HepG2 (cell line): ENCODE data around the gene CTRB2. TPM values are rescaled to one million over a fixed set of nuclear protein-coding genes. Genes with fewer than 3 reads are reported as not detected.

Source experiments
- AHR ChIP-seq: IDR thresholded peaks from 2 replicates; pipeline ENCODE4 v1.6.1; 2018; ENCODE audit warnings: missing genetic modification reagents, missing compliant biosample characterization
- CBFB ChIP-seq: sonication (generic); formaldehyde crosslinking; IDR thresholded peaks from 2 replicates; pipeline ENCODE4 v1.4.0; 2020; ENCODE audit warnings: missing genetic modification reagents
- HDAC2 ChIP-seq: sonication (generic); formaldehyde crosslinking; IDR thresholded peaks from 2 replicates; pipeline ENCODE4 v1.4.0; 2020; ENCODE audit warnings: missing genetic modification reagents
- HMG20A ChIP-seq: IDR thresholded peaks from 2 replicates; pipeline ENCODE4 v1.6.1; 2016; ENCODE audit warnings: borderline replicate concordance
- IRX3 ChIP-seq: sonication (generic); formaldehyde crosslinking; IDR thresholded peaks from 2 replicates; pipeline ENCODE4 v1.8.1; 2023; ENCODE audit warnings: mild to moderate bottlenecking, low read depth, missing genetic modification reagents, borderline replicate concordance
- MEIS1 ChIP-seq: sonication (generic); formaldehyde crosslinking; IDR thresholded peaks from 2 replicates; pipeline ENCODE4 v1.9.0; 2021; ENCODE audit warnings: mild to moderate bottlenecking, missing genetic modification reagents, moderate library complexity, borderline replicate concordance
- MLLT10 ChIP-seq: sonication (generic); formaldehyde crosslinking; IDR thresholded peaks from 2 replicates; pipeline ENCODE4 v1.4.0; 2020; ENCODE audit warnings: missing genetic modification reagents
- NFATC3 ChIP-seq: sonication (generic); formaldehyde crosslinking; IDR thresholded peaks from 2 replicates; pipeline ENCODE4 v1.5.1; 2020; ENCODE audit warnings: mild to moderate bottlenecking, missing genetic modification reagents
- NFYB ChIP-seq: sonication (generic); formaldehyde crosslinking; IDR thresholded peaks from 2 replicates; pipeline ENCODE4 v1.4.0; 2020; ENCODE audit warnings: missing genetic modification reagents
- NPAS2 ChIP-seq: sonication (generic); formaldehyde crosslinking; IDR thresholded peaks from 2 replicates; pipeline ENCODE4 v1.8.0; 2022; ENCODE audit warnings: mild to moderate bottlenecking, missing genetic modification reagents, borderline replicate concordance
- NR1H2 ChIP-seq: sonication (generic); formaldehyde crosslinking; IDR thresholded peaks from 2 replicates; pipeline ENCODE4 v1.8.1; 2022; ENCODE audit warnings: low read depth, missing genetic modification reagents, borderline replicate concordance
- ONECUT2 ChIP-seq: sonication (generic); formaldehyde crosslinking; IDR thresholded peaks from 2 replicates; pipeline ENCODE4 v1.4.0; 2020; ENCODE audit warnings: missing genetic modification reagents
- RFX3 ChIP-seq: IDR thresholded peaks from 2 replicates; pipeline ENCODE4 v1.6.1; 2016; ENCODE audit warnings: missing biosample characterization, missing genetic modification reagents
- SAFB2 ChIP-seq: sonication (generic); formaldehyde crosslinking; IDR thresholded peaks from 2 replicates; pipeline ENCODE4 v1.5.1; 2020; ENCODE audit warnings: missing genetic modification reagents, low read depth, mild to moderate bottlenecking, borderline replicate concordance
- TAF1 ChIP-seq: sonication (generic); formaldehyde crosslinking; IDR thresholded peaks from 2 replicates; pipeline ENCODE4 v1.4.0; 2020; ENCODE audit warnings: missing genetic modification reagents
- ZFYVE20 ChIP-seq: sonication (generic); formaldehyde crosslinking; IDR thresholded peaks from 2 replicates; pipeline ENCODE4 v1.8.0; 2023; ENCODE audit warnings: low read depth, mild to moderate bottlenecking, moderate library complexity, missing genetic modification reagents, borderline replicate concordance
- ZNF121 ChIP-seq: sonication (generic); formaldehyde crosslinking; IDR thresholded peaks from 2 replicates; pipeline ENCODE4 v1.5.0; 2020; ENCODE audit warnings: mild to moderate bottlenecking, missing genetic modification reagents
- ZNF143 ChIP-seq: sonication (generic); formaldehyde crosslinking; IDR thresholded peaks from 2 replicates; pipeline ENCODE4 v1.4.0; 2020; ENCODE audit warnings: missing genetic modification reagents
- ZNF556 ChIP-seq: sonication (generic); formaldehyde crosslinking; IDR thresholded peaks from 2 replicates; pipeline ENCODE4 v1.4.0; 2020; ENCODE audit warnings: mild to moderate bottlenecking, missing genetic modification reagents, borderline replicate concordance
- ZNF777 ChIP-seq: sonication (generic); formaldehyde crosslinking; IDR thresholded peaks from 2 replicates; pipeline ENCODE4 v1.4.0; 2020; ENCODE audit warnings: missing genetic modification reagents
- polyA plus RNA-seq, 8 experiments: library from polyadenylated mRNA; depleted of rRNA in 3 of 8; stranded (reverse) in 7 of 8; unstranded in 1 of 8; fragments of >200 nt; fragmentation: Illumina TruSeq in 4 of 8; extraction: Trizol in 4 of 8; gene quantifications; 2 replicates each; pipeline versions ENCODE4 v1.2.1 to v1.2.3, GENCODE V29; 2011 to 2016; ENCODE audit warnings: low read depth in 4 of 8, missing spikeins in 1 of 8, mixed read lengths in 1 of 8; ENCODE audit not compliant: insufficient read depth in 1 of 8
- total RNA-seq, 5 experiments: library from RNA; depleted of rRNA; stranded (reverse); fragments of >200 nt; fragmentation: Illumina TruSeq; extraction: Trizol; gene quantifications; 2 replicates each; pipeline ENCODE4 v1.2.3, GENCODE V29; 2016; ENCODE audit warnings: low read depth in 1 of 5
- TF ChIP-seq, protein P1 (sequence below), 2 experiments: fragments of 450-650 bp in 1 of 2; sonication (generic) in 1 of 2; formaldehyde crosslinking; IDR thresholded peaks; 2 replicates each; pipeline versions ENCODE4 v1.5.0 to v1.8.0; 2020 to 2022; ENCODE audit warnings: mild to moderate bottlenecking in 1 of 2, missing genetic modification reagents in 1 of 2
- TF ChIP-seq, protein P2 (sequence below): sonication (generic); formaldehyde crosslinking; IDR thresholded peaks from 2 replicates; pipeline ENCODE4 v1.4.0; 2020; ENCODE audit warnings: mild to moderate bottlenecking, missing genetic modification reagents
- TF ChIP-seq, protein P3 (sequence below), 2 experiments: IDR thresholded peaks; 2 replicates each; pipeline ENCODE4 v1.6.1; 2011 to 2012; ENCODE audit warnings: low read length in 2 of 2, borderline replicate concordance in 1 of 2, low read depth in 1 of 2, mild to moderate bottlenecking in 1 of 2, moderate library complexity in 1 of 2
- TF ChIP-seq, protein P4 (sequence below): conservative IDR thresholded peaks from 2 replicates; pipeline ENCODE4 v1.6.1; 2018; ENCODE audit warnings: missing genetic modification reagents

The CTRB2 gene
- total and polyA plus RNA-seq, 2 of the 13 experiments (the other 11 are each of a cell fraction or from before 2014, with no cell fraction given): 0.13 TPM; not detected in 1

DNA sequence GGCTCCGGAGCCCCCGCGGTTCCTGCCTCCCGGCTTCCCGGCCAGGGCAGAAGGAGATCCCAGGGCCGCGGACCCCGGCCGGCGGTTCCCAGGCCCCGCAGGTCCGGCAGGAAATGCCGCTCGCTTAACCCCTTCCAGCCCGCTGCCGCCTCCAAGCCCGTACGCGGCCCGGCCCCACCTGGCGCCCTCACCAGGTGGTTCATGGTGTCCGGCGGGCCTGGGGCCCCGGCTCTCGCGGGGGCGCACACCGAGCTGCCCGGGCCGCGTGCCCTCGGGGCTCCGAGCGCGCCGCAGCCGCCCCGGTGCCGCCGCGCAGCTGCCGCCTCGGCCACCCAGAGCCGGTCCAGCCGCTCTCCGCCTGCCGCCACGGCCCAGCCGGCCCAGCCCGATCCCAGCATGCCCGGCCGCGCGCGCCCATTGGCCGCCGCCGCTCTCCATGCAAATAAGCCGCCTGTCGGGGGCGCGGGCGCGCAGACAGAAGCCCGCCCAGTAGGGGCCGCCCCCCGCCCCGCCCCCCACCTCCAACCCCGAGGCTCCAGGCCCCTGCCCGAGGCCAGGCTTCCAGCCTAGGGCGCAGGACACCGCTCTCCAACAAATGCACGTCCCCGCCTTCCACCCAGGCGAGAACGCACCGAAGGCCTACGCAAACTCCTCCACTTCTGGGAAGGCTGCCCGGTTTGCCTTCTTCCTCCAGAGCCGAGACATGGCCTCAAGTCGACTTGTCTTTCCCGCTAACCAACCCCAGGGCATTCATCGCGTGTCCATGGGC lies 44.5 kb upstream of the CTRB2 start, which contains the start of gene BCAR1 (continued):
- TF ChIP-seq, protein P1, sequence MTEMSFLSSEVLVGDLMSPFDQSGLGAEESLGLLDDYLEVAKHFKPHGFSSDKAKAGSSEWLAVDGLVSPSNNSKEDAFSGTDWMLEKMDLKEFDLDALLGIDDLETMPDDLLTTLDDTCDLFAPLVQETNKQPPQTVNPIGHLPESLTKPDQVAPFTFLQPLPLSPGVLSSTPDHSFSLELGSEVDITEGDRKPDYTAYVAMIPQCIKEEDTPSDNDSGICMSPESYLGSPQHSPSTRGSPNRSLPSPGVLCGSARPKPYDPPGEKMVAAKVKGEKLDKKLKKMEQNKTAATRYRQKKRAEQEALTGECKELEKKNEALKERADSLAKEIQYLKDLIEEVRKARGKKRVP (CRISPR knock-in tag; IDR thresholded peaks at IDR 0.05): no peak
- TF ChIP-seq HDAC2 (CRISPR knock-in tag) (peak; percentile 61; the same call in 1 of the 2 replicates), MLLT10 (CRISPR knock-in tag) (no peak), NFATC3 (CRISPR knock-in tag) (no peak), IRX3 (CRISPR knock-in tag) (peak; percentile 57), NFYB (CRISPR knock-in tag) (peak; percentile 75), ZNF121 (CRISPR knock-in tag) (peak; percentile 32; the same call in 1 of the 2 replicates), NR1H2 (no peak), ZNF143 (CRISPR knock-in tag) (peak; percentile 72; the same call in 1 of the 2 replicates), NPAS2 (CRISPR knock-in tag) (no peak), SAFB2 (CRISPR knock-in tag) (peak; percentile 4; the same call in 1 of the 2 replicates), ONECUT2 (CRISPR knock-in tag) (0 out of 2 replicates have a peak, but pooled peaks have one; percentile 16), CBFB (peak; percentile 21; the same call in 1 of the 2 replicates), RFX3 (CRISPR knock-in tag) (no peak), TAF1 (CRISPR knock-in tag) (peak; percentile 15; the same call in 1 of the 2 replicates), MEIS1 (CRISPR knock-in tag) (no peak; the same call in 1 of the 2 replicates), AHR (CRISPR knock-in tag) (no peak; the same call in 1 of the 2 replicates), ZNF556 (no peak), HMG20A (CRISPR knock-in tag) (no peak), ZFYVE20 (no peak), ZNF777 (peak; percentile 78; the same call in 1 of the 2 replicates)
- TF ChIP-seq, protein P2, sequence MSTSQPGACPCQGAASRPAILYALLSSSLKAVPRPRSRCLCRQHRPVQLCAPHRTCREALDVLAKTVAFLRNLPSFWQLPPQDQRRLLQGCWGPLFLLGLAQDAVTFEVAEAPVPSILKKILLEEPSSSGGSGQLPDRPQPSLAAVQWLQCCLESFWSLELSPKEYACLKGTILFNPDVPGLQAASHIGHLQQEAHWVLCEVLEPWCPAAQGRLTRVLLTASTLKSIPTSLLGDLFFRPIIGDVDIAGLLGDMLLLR (CRISPR knock-in tag): peak; percentile 83
- TF ChIP-seq, protein P3, sequence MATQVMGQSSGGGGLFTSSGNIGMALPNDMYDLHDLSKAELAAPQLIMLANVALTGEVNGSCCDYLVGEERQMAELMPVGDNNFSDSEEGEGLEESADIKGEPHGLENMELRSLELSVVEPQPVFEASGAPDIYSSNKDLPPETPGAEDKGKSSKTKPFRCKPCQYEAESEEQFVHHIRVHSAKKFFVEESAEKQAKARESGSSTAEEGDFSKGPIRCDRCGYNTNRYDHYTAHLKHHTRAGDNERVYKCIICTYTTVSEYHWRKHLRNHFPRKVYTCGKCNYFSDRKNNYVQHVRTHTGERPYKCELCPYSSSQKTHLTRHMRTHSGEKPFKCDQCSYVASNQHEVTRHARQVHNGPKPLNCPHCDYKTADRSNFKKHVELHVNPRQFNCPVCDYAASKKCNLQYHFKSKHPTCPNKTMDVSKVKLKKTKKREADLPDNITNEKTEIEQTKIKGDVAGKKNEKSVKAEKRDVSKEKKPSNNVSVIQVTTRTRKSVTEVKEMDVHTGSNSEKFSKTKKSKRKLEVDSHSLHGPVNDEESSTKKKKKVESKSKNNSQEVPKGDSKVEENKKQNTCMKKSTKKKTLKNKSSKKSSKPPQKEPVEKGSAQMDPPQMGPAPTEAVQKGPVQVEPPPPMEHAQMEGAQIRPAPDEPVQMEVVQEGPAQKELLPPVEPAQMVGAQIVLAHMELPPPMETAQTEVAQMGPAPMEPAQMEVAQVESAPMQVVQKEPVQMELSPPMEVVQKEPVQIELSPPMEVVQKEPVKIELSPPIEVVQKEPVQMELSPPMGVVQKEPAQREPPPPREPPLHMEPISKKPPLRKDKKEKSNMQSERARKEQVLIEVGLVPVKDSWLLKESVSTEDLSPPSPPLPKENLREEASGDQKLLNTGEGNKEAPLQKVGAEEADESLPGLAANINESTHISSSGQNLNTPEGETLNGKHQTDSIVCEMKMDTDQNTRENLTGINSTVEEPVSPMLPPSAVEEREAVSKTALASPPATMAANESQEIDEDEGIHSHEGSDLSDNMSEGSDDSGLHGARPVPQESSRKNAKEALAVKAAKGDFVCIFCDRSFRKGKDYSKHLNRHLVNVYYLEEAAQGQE (IDR thresholded peaks at IDR 0.05; ENCODE audit: borderline replicate concordance in 1 of 2, low read depth in 1 of 2, low read length in 2 of 2): no peak
- TF ChIP-seq, protein P4, sequence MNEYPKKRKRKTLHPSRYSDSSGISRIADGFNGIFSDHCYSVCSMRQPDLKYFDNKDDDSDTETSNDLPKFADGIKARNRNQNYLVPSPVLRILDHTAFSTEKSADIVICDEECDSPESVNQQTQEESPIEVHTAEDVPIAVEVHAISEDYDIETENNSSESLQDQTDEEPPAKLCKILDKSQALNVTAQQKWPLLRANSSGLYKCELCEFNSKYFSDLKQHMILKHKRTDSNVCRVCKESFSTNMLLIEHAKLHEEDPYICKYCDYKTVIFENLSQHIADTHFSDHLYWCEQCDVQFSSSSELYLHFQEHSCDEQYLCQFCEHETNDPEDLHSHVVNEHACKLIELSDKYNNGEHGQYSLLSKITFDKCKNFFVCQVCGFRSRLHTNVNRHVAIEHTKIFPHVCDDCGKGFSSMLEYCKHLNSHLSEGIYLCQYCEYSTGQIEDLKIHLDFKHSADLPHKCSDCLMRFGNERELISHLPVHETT: no peak
